ENCODE data around the gene AP5M1.

The AP5M1 gene

GRCh38 chr14:57266065-57266464 lies 2.7 kb upstream of the AP5M1 start:
- no peak for TF ChIP-seq CTCF (IDR thresholded peaks at IDR 0.05; ENCODE audit: low read depth, low read length, missing control alignments)
- no peak overlapping the region for H3K4me3 ChIP-seq (ENCODE audit: low read depth, low read length)
- DNase-seq (ENCODE audit: low read depth): no peak

GRCh38 chr14:57273236-57273635 lies 4.5 kb downstream of the AP5M1 start:
- no peak overlapping the region for H3K4me3 ChIP-seq (ENCODE audit: low read depth, low read length)
- no peak for TF ChIP-seq CTCF (IDR thresholded peaks at IDR 0.05; ENCODE audit: low read depth, low read length, missing control alignments)
- DNase-seq (ENCODE audit: low read depth): no peak

- no peak overlapping the region for H3K4me3 ChIP-seq (ENCODE audit: low read depth, low read length)
- DNase-seq (ENCODE audit: low read depth): no peak
- TF ChIP-seq CTCF (IDR thresholded peaks at IDR 0.05; ENCODE audit: low read depth, low read length, missing control alignments): no peak
Measured at GRCh38 chr14:57274551-57274950, 5.8 kb downstream of the AP5M1 start.

DNA sequence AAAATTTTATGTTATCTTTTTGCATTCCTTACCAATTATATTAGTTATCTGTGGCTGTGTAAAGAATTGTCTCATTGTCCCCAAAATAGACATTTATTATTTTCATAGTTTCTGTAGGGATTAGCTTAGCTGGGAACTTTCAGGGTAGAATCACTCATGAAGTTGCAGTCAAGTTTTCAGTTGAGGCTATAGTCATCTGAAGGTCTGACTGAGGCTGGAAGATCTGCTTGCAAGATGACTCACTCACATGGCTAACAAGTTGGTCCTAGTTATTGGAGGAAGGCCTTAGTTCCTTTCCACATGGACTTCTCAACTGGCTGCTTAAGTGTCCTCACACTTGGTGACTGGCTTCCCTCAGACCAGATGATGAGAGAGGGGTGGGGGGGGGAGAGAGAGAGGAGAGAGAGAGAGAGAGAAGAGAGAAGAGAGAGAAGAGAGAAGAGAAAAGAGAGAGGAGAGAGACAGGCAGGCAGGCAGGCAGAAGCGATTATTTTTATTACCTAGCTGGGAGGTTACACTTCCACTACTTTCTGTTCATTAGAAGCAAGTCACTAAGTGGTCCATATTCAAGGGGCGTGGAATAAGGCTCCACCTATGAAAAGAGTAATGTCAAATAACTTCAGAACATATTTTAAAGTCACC lies 6.4 kb downstream of the AP5M1 start:
- no peak overlapping the region for H3K4me3 ChIP-seq (ENCODE audit: low read depth, low read length)
- DNase-seq (ENCODE audit: low read depth): no peak
- no peak for TF ChIP-seq CTCF (IDR thresholded peaks at IDR 0.05; ENCODE audit: low read depth, low read length, missing control alignments)

- no peak for TF ChIP-seq CTCF (IDR thresholded peaks at IDR 0.05; ENCODE audit: low read depth, low read length, missing control alignments)
- DNase-seq (ENCODE audit: low read depth): no peak
- H3K4me3 ChIP-seq (ENCODE audit: low read depth, low read length): no peak overlapping the region
Measured at GRCh38 chr14:57277062-57277461, 8.3 kb downstream of the AP5M1 start.

GRCh38 chr14:57287745-57288144 lies 19.0 kb downstream of the AP5M1 start:
- TF ChIP-seq CTCF (IDR thresholded peaks at IDR 0.05; ENCODE audit: low read depth, low read length, missing control alignments): no peak
- no peak overlapping the region for H3K4me3 ChIP-seq (ENCODE audit: low read depth, low read length)
- DNase-seq (ENCODE audit: low read depth): no peak

DNA sequence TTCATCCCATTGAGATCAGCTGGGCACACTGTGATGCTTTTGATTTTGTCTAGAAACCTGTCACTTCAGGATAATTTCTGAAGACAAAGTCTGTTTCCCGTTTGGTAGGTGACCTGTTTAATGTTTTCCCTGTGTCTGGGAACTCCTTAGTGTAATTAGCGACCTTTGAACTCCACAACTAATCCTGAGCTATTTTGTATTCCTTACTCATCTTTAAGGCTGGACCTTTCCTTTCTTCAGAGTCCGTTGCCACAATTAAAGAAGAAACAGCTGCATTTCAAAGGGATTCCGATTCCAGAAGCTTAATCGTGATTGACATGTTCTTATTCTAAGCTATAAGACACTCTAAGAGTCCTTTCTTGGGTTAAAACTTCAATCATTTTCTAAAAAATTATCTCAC lies 22.0 kb downstream of the AP5M1 start:
- DNase-seq (ENCODE audit: low read depth): no peak
- H3K4me3 ChIP-seq (ENCODE audit: low read depth, low read length): no peak overlapping the region
- TF ChIP-seq CTCF (IDR thresholded peaks at IDR 0.05; ENCODE audit: low read depth, low read length, missing control alignments): no peak

Data from GM12864 (cell line).